HG02885 (cell line): ENCODE results near the gene PRR14.
A peak's percentile ranks its signal among the peaks of the same experiment; 100 is the strongest.
"Not testable (repeated sequence)": the region's sequence is repeated elsewhere in the genome, so short reads cannot be mapped to it uniquely, and the experiment has no call there.

Source experiments
- ATAC-seq: cut with Tn5 transposase; IDR thresholded peaks from one replicate; pipeline ENCODE4 v1.9.1; 2021; ENCODE audit warnings: mild to moderate bottlenecking; ENCODE audit not compliant: unreplicated experiment, poor library complexity

The PRR14 gene

GRCh38 chr16:30677931-30678585 lies 27.3 kb downstream of the PRR14 start:
- ATAC-seq: no peak

GRCh38 chr16:30678586-30678970 lies 27.8 kb downstream of the PRR14 start:
- no peak for ATAC-seq

GRCh38 chr16:30680326-30680725 lies 29.6 kb downstream of the PRR14 start:
- no peak for ATAC-seq

DNA sequence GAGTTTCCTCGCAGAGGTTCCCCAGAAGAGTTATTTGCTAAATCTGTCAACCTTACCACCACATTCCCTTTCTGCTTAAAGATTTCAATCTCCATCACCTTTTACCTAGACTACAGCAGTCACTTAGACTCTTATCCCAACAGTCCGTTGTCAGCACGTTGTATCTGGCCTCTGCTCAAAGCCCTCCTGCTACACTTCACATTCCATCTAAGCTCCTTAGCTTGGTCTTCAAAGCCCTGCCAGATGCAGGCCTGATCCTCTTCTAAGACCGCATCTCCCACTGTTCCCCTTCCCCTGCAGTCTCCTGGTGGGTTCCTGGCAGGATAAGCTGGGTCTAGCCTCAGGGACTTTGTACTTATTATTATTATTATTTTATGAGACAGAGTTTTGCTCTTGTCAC lies 37.9 kb downstream of the PRR14 start:
- no peak for ATAC-seq

- no peak for ATAC-seq
Measured at GRCh38 chr16:30691907-30692306, 41.1 kb downstream of the PRR14 start.

DNA sequence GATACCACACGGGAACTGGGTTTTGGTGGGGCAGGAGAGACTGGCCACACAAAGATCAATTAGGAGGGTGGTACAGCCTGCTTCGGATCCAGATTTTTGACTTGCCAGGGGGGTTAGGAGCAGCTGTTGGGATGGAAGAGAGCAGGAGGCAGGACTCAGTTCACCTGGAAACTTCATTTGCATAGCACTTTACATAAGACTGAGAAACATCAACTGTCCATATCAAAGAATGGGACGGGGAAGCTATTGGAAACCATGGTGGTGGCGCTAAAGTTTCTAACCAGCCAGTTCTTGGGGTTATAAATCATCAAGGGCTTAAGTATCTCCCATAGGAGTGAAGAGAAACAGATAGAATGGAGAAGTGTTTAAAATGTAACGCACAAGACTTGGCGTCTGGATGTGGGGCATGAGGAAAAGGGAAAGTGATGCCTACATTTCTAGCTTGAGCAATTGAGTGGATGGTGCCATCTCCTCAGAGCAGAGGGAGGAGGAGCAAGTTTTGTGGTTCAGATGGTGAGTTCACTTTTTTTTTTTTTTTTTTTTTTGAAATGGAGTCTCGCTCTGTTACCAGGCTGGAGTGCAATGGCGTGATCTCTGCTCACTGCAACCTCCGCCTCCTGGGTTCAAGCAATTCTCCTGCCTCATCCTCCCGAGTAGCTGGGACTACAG lies 41.8 kb downstream of the PRR14 start:
- ATAC-seq: no peak

- no peak for ATAC-seq
Measured at GRCh38 chr16:30694926-30695693, 44.4 kb downstream of the PRR14 start.

DNA sequence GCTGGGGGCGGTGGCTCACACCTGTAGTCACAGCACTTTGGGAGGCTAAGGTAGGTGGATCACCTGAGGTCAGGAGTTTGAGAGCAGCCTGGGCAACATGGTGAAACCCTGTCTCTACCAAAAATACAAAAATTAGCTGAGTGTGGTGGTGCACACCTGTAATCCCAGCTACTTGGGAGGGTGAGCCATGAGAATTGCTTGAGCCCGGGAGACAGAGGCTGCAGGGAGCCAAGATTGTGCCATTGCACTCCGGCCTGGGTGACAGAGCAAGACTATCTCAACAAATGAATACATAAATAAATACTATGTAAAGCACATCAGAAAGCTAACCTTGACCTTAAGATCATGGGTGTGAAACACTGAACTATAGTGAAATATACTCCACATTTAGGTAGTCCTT lies 45.9 kb downstream of the PRR14 start:
- not testable (repeated sequence) for ATAC-seq

DNA sequence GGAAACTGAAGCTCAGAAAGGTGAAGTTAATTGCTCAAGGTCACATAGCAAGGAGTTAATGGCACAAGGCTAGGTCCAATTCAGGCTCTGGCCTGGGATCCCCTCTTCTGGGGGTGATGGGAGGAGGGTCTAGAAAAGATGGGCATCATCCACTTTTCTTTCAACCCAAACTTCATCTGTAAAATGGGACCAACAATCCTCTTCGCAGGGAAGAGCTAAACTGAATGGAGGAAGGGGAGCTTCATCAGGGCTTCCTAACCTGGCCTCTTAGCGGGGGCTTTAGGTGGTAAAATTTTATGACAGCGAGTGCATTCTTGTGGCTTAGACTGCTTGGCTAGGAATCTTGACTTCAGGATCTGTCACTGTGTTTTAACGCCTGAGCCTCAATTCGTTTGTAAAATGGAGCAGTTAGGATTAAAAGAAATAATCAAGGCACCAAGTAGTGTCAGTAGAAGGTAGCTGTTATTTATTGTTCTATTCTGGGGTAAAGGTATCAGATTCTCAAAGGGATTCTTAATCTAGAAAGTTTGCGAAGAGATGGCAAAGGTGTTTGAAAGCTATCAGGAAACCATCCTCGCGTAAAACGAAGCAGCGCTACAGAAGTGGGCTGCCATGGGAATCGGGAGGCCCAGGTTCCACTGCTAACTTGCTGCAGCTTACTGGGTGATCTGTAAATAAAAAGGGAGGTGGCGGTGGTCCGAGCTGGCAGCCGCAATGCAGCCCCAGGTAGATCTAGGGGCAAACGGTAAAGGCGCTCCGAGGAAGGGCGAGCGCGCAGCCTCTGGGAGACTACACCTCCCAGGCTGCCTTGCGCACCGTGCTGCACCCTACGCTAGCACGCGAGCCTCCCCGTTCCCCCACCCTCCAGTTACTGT lies 46.7 kb downstream of the PRR14 start:
- ATAC-seq: no peak

DNA sequence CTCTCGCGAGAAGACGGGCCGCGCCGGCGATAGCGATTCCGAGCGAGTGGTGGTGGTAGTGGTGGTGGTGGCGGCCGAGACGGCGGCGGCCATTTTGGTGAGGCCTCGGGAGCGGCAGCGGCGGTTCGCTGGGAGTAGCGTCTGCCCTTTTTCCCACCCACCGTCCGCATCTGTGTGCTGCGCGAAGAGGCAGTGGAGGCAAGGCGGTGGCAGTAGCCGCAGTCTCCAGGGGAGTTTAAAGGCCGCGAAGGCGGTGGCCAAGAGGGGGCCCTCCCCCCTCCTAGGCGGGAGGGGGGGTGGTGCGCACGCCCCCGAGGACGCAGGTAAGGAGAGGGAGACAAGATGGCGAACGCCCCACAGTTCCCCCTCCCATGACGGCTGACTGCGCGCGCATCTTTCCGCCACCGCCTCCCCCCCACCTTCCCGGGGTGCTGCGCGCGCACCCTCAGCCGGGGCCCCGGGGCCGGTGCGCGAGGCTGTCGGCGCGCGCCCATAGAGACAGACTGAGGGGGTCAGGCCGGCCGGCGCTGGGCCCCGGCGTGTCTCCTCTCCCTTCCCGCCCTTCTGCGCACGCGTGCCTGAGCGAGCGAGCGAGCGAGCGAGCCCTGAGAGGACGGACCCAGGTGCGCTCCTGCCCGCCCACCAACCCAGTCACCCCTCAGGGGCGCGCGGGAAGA lies 47.5 kb downstream of the PRR14 start:
- peak; percentile 81 for ATAC-seq

DNA sequence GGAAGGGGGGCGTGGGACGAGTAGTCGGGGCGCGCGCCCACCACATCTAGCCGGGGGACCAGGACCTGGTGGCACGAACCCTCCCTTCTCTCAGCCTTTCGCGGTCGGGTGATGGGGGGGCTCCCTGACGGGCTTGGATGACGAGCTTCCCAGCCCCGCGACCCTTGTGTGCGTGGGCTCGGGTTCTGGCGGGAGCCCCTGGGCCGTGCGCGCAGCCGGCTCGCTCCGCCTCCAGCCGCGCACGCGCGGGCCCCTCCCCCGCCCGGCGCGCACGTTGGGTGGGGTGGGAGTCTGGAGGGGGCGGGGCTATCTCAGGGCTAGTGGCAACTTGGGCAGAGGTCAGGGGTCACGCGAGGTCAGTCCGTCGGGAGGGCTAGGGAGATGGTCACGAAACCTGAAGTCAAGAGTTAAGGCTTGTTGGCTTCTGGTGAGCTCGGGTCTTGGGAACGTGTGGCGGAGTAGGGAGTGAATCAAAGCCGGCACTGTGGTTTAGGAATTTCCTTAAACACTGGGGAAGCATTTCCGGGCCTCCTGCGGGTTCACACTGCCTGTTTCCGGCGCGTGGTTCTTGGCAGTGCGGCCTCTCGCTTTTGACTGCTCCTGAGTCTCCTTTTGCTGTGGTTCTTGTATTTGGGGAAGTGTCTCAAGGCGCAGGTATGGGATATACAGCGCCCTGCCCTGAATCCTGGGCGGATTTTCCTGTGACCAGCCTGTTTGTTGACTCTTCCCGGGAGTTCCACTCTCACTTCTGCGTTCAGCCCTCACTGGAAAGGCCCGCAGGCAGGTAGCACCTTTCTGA lies 48.3 kb downstream of the PRR14 start, which contains the start of gene SRCAP:
SRCAP (plus strand) TSS at position 356 of the 799 bp plus-strand sequence. CDS start 1,654 bp downstream, outside the sequence.
- peak; percentile 37 for ATAC-seq

GRCh38 chr16:30699615-30700099 lies 48.9 kb downstream of the PRR14 start:
- no peak for ATAC-seq

- ATAC-seq: no peak
Measured at GRCh38 chr16:30700491-30700890, 49.7 kb downstream of the PRR14 start.

GRCh38 chr16:30700971-30701370 lies 50.2 kb downstream of the PRR14 start:
- no peak for ATAC-seq

DNA sequence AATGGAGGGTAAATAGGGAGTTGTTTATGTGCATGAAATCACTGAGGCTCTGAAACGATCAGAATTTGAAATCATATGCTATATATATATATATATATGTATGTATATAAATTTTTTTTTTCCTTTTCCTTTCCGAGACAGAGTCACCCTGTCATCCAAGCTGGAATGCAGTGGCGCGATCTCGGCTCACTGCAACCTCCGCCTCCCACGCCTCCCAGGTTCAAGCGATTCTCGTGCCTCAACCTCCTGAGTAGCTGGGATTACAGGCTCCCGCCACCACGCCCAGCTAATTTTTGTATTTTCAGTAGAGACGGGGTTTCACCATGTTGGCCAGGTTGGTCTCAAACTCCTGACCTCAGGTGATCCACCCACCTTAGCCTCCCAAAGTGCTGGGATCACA lies 52.3 kb downstream of the PRR14 start:
- not testable (repeated sequence) for ATAC-seq

GRCh38 chr16:30703971-30704370 lies 53.2 kb downstream of the PRR14 start:
- no peak for ATAC-seq
